Measurements from ENCODE around the gene SIRT7. TPM values are rescaled to one million over a fixed set of nuclear protein-coding genes. Genes with fewer than 3 reads are reported as not detected.

Gene SIRT7
- total RNA-seq, 3 donors from 2014 or later (not counting 1 experiment from before 2014, with no cell fraction given): 75.8 to 102 (median 94.9) TPM

DNA sequence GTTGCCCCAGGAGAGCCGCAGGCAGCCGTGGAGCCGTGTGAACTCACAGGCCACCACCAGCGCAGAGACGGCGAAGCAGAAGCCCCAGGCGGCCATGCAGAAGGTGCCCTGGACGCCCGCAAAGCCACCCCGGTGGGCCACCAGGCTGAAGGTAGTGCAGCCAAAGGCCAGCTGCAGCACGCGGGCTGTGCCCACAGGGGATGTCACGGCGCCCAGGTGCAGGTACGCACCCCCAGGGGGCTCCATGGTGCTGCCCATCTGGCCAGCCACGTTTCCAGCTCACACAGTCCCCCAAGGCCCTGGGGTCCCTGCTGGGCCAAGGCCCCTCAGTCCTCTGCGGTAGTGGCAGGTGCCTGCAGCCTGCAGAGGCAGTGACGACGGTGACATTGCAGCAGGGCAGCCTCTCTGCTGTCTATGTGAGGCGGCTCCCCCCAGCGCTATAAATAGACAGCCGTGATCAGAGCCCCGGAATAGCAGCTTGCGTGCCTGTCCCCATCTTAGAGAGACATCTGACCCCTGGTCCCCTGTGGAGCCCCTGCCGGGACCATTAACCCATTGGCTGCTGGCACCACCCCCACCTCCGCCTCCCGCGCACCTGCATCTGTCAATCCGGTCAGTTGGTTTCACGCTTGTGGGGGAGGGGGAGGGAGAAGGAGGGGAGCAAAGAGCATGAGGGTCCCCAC is 23.6 kb upstream of the SIRT7 start:
- no peaks in the 10 kb centered on the region for H3K9me3 Mint-ChIP-seq
- Histone ChIP-seq H3K27me3 (ENCODE audit: control insufficient read depth, insufficient read depth, low read length) (peaks cover 6% of the 10 kb centered on the region), H3K36me3 (ENCODE audit: control insufficient read depth, insufficient read depth, low read length) (no peaks in the 10 kb centered on the region), H3K4me1 (ENCODE audit: control insufficient read depth, insufficient read depth, low read length) (peaks cover 9% of the 10 kb centered on the region), H3K4me3 (ENCODE audit: low read length) (no peak overlapping the region), H3K27ac (ENCODE audit: low read length) (no peak overlapping the region), H3K9me3 (ENCODE audit: control insufficient read depth, insufficient read depth, low read length) (no peaks in the 10 kb centered on the region)
- TF ChIP-seq, protein P1, sequence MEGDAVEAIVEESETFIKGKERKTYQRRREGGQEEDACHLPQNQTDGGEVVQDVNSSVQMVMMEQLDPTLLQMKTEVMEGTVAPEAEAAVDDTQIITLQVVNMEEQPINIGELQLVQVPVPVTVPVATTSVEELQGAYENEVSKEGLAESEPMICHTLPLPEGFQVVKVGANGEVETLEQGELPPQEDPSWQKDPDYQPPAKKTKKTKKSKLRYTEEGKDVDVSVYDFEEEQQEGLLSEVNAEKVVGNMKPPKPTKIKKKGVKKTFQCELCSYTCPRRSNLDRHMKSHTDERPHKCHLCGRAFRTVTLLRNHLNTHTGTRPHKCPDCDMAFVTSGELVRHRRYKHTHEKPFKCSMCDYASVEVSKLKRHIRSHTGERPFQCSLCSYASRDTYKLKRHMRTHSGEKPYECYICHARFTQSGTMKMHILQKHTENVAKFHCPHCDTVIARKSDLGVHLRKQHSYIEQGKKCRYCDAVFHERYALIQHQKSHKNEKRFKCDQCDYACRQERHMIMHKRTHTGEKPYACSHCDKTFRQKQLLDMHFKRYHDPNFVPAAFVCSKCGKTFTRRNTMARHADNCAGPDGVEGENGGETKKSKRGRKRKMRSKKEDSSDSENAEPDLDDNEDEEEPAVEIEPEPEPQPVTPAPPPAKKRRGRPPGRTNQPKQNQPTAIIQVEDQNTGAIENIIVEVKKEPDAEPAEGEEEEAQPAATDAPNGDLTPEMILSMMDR (IDR thresholded peaks at IDR 0.05): no peak
- no peaks in the 10 kb centered on the region for H3K27me3 Mint-ChIP-seq (ENCODE audit: low read depth in 2 of 2)
- intact Hi-C loops (cut with micrococcal nuclease): no loop called here
- no peak overlapping the region for H3K27ac Mint-ChIP-seq
- peaks cover 0 to 7% of the 10 kb centered on the region in 2 donors for H3K4me1 Mint-ChIP-seq
- no peak for ATAC-seq
- H3K36me3 Mint-ChIP-seq: no peaks in the 10 kb centered on the region
- no peak overlapping the region for H3K4me3 Mint-ChIP-seq
- WGBS (ENCODE audit: insufficient coverage): 58% methylated on average over 30 of the region's 30 CpGs
- DNase-seq: no peak

DNA sequence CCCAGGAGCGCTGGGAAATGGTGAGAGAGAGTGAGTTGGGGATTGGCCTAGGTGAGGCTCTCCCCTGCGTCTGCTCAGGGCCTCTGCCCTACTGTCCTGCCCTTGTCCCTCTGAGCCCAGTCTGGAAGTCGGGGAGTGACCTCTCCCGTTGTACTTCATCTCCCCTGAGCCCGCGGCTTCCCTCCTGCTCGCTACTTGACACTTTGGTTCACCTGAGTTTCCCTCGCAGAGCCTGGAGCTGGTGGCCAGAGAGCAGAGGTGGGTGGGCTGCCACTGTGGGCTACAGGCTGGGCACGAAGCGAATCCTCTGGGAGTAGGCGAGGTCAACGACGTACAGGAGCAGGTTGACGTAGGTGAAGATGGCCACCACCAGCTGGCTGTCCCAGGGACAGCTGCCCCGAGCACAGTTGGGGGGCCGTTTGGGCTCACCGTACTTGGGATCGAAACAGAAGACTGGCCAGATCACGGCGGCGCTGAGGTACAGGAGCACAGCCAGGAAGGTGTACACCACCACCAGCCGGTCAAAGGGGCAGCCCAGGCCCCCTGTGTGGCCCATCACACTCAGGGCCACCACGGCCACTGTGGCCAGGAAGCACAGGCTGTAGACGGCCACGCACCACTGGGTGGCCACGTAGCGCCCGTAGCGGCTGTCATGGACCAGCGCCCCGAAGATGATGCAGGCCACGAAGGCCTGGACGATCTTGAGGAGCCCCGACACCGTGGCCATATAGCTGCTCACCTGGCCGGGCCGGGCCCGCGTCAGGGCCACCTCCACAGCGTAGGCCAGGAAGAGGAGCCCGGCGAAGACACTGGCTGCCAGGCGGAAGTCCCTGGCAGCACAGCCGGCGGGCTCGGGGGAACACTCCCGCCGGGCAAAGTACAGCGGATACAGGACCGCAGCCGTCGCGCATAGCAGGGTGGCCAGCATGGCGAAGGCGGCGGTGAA is 22.8 kb upstream of the SIRT7 start:
- WGBS (ENCODE audit: insufficient coverage): 93% methylated on average over 56 of the region's 56 CpGs
- H3K36me3 Mint-ChIP-seq: no peaks in the 10 kb centered on the region
- peaks cover 0 to 7% of the 10 kb centered on the region in 2 donors for H3K4me1 Mint-ChIP-seq
- no peaks in the 10 kb centered on the region for H3K36me3 ChIP-seq (ENCODE audit: control insufficient read depth, insufficient read depth, low read length)
- H3K9me3 ChIP-seq (ENCODE audit: control insufficient read depth, insufficient read depth, low read length): no peaks in the 10 kb centered on the region
- ATAC-seq (no peak), DNase-seq (no peak)
- TF ChIP-seq, protein P1 (IDR thresholded peaks at IDR 0.05): no peak
- no peak overlapping the region for H3K4me3 Mint-ChIP-seq
- H3K9me3 Mint-ChIP-seq: no peaks in the 10 kb centered on the region
- no peak overlapping the region for H3K27ac ChIP-seq (ENCODE audit: low read length)
- no peak overlapping the region for H3K4me3 ChIP-seq (ENCODE audit: low read length)
- H3K27me3 ChIP-seq (ENCODE audit: control insufficient read depth, insufficient read depth, low read length): peaks cover 6% of the 10 kb centered on the region
- intact Hi-C loops (cut with micrococcal nuclease): no loop called here
- peaks cover 12% of the 10 kb centered on the region for H3K4me1 ChIP-seq (ENCODE audit: control insufficient read depth, insufficient read depth, low read length)
- H3K27me3 Mint-ChIP-seq (ENCODE audit: low read depth in 2 of 2): no peaks in the 10 kb centered on the region
- H3K27ac Mint-ChIP-seq: no peak overlapping the region

DNA sequence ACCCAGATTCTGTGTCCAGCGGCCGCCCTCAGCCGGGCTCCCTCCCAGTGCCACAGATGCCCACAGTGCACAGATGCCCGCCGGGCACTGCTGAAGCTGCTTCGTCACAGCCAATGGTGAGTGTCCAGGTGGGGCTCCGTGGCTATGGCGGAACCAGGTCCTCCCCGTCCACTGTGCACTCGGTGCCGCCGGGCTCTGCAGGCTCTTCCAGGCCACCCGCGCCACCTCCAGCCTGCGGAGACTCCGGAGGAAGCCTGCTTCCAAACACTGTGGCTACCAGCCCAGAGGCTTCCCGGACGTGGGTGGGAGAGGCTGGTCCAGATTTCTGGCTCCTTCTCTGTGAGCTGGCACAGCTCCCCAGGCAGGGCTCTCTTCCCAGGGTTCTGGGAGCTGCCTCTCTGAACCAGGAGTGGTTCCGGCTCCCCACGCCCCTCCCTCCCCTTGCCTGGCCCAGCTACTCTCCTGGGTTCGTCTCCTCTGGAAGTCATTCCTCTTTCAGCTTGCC is 22.0 kb upstream of the SIRT7 start:
- peaks cover 0 to 7% of the 10 kb centered on the region in 2 donors for H3K4me1 Mint-ChIP-seq
- peaks cover 6% of the 10 kb centered on the region for H3K27me3 ChIP-seq (ENCODE audit: control insufficient read depth, insufficient read depth, low read length)
- TF ChIP-seq, protein P1 (IDR thresholded peaks at IDR 0.05): no peak

More for the DNA sequence above, 22.0 kb upstream of the SIRT7 start:
- no peak overlapping the region for H3K4me3 Mint-ChIP-seq
- 94% methylated on average over 21 of the region's 21 CpGs for WGBS (ENCODE audit: insufficient coverage)
- no peaks in the 10 kb centered on the region for H3K9me3 Mint-ChIP-seq
- Histone ChIP-seq H3K27ac (ENCODE audit: low read length) (no peak overlapping the region), H3K9me3 (ENCODE audit: control insufficient read depth, insufficient read depth, low read length) (no peaks in the 10 kb centered on the region), H3K4me1 (ENCODE audit: control insufficient read depth, insufficient read depth, low read length) (peaks cover 12% of the 10 kb centered on the region), H3K4me3 (ENCODE audit: low read length) (no peak overlapping the region), H3K36me3 (ENCODE audit: control insufficient read depth, insufficient read depth, low read length) (no peaks in the 10 kb centered on the region)
- no peak for ATAC-seq
- DNase-seq: no peak
- intact Hi-C loops (cut with micrococcal nuclease): no loop called here
- H3K36me3 Mint-ChIP-seq: no peaks in the 10 kb centered on the region
- H3K27me3 Mint-ChIP-seq (ENCODE audit: low read depth in 2 of 2): peaks cover 0 to under 1% of the 10 kb centered on the region in 2 donors
- no peak overlapping the region for H3K27ac Mint-ChIP-seq
